ENCODE data around the gene CPA1. TPM values are rescaled to one million over a fixed set of nuclear protein-coding genes. Genes with fewer than 3 reads are reported as not detected.

The CPA1 gene
- total and polyA plus RNA-seq, 2 of the 4 experiments (the other 2 are of a cell fraction), result not detected

GRCh38 chr7:130361681-130362080, 18.6 kb upstream of the CPA1 start:
- TF ChIP-seq MAFK (IDR thresholded peaks at IDR 0.05; ENCODE audit: low read depth, low read length) (no peak), NFE2L2 (IDR thresholded peaks at IDR 0.05; ENCODE audit: low read depth, low read length) (no peak), POLR2A (IDR thresholded peaks at IDR 0.05; ENCODE audit: low read depth, low read length) (no peak), RAD21 (IDR thresholded peaks at IDR 0.05; ENCODE audit: low read length) (no peak), MXI1 (IDR thresholded peaks at IDR 0.05; ENCODE audit: borderline replicate concordance, low read depth, low read length) (no peak), CEBPB (IDR thresholded peaks at IDR 0.05; ENCODE audit: low read depth, low read length) (no peak), MAZ (IDR thresholded peaks at IDR 0.05; ENCODE audit: borderline replicate concordance, low read depth, low read length) (no peak), ELK1 (IDR thresholded peaks at IDR 0.05; ENCODE audit: borderline replicate concordance, low read depth, low read length) (no peak), RCOR1 (IDR thresholded peaks at IDR 0.05; ENCODE audit: insufficient replicate concordance, low read length) (no peak), CTCF (conservative IDR thresholded peaks at IDR 0.05; ENCODE audit: low read depth, low read length) (no peak), CHD1 (IDR thresholded peaks at IDR 0.05; ENCODE audit: low read depth, low read length) (no peak), SMC3 (IDR thresholded peaks at IDR 0.05; ENCODE audit: low read depth, low read length) (no peak), USF2 (IDR thresholded peaks at IDR 0.05; ENCODE audit: low read depth, low read length) (no peak), RFX5 (IDR thresholded peaks at IDR 0.05; ENCODE audit: low read depth, low read length) (no peak), BHLHE40 (IDR thresholded peaks at IDR 0.05; ENCODE audit: low read depth, low read length) (no peak), FOS (IDR thresholded peaks at IDR 0.05; ENCODE audit: low read depth, low read length) (no peak)
- H3K27ac ChIP-seq (ENCODE audit: insufficient read depth, low read length), result no peak overlapping the region
- no peak overlapping the region for H3K4me2 ChIP-seq (ENCODE audit: low read depth, low read length)
- dilution Hi-C loops (cut with HindIII; ENCODE audit: low sequenced_read_pairs, unreplicated experiment), result no loop called here
- H3K56ac ChIP-seq (ENCODE audit: extremely low read depth, insufficient read depth, low read length), result no peak overlapping the region
- DNase-seq (no peak), ATAC-seq (ENCODE audit: low read depth) (no peak)
- H3K4me3 ChIP-seq (ENCODE audit: insufficient read depth, low read depth, low read length), result no peak overlapping the region
- no peak overlapping the region for H3K23ac ChIP-seq (ENCODE audit: low read depth, low read length)
- H2AFZ ChIP-seq (replicated peaks; ENCODE audit: low read length, poor library complexity), result no peak overlapping the region
- H4K5ac ChIP-seq (ENCODE audit: low read depth, low read length), result no peak overlapping the region
- intact Hi-C loops (cut with micrococcal nuclease), result no loop called here
- H3K4me1 ChIP-seq (ENCODE audit: control insufficient read depth, insufficient read depth, low read length), result peaks cover 29% of the 10 kb centered on the region
- H3K18ac ChIP-seq (ENCODE audit: low read depth, low read length), result no peak overlapping the region
- no peaks in the 10 kb centered on the region; a peak in 1 of 4 replicates for H3K79me1 ChIP-seq (ENCODE audit: low read depth in 1 of 2, low read length in 2 of 2)
- H3K9me1 ChIP-seq (ENCODE audit: insufficient read depth, low read length), result peaks cover 25% of the 10 kb centered on the region
- no peak overlapping the region for H4K8ac ChIP-seq (ENCODE audit: low read depth in 2 of 2, low read length in 2 of 2)
- peak overlapping the region; percentile 23 for H4K91ac ChIP-seq (ENCODE audit: insufficient read depth, low read depth, low read length)
- 100% methylated on average over 7 of the region's 7 CpGs; no CpG with 5 or more reads in 1 of the 2 experiments for WGBS, 2 experiments (ENCODE audit: extremely low coverage in 2 of 2, insufficient read length in 1 of 2)
- H2AK9ac ChIP-seq (replicated peaks; ENCODE audit: low read depth, low read length, poor library complexity), result no peak overlapping the region
- peak overlapping the region; percentile 74; the same call in 1 of the 3 replicates for H2BK15ac ChIP-seq (ENCODE audit: low read depth, low read length)
- no peak overlapping the region for H3K14ac ChIP-seq (replicated peaks; ENCODE audit: low read depth, low read length)
- peak overlapping the region; percentile 51; the same call in 1 of the 2 replicates for H3K4ac ChIP-seq (ENCODE audit: low read depth, low read length)
- H3K9me3 ChIP-seq (ENCODE audit: control insufficient read depth, insufficient read depth, low read length), result peaks cover 8% of the 10 kb centered on the region
- POLR2A ChIA-PET (ENCODE audit: unreplicated experiment), result no interaction called here
- no peaks in the 10 kb centered on the region for H3K27me3 ChIP-seq (ENCODE audit: control insufficient read depth, insufficient read depth, low read length)
- H2BK20ac ChIP-seq (ENCODE audit: low read depth, low read length), result peak overlapping the region; percentile 57
- no peaks in the 10 kb centered on the region for H3K36me3 ChIP-seq (ENCODE audit: control insufficient read depth, insufficient read depth, low read length)
- CTCF ChIA-PET, result no interaction called here
- H2BK120ac ChIP-seq (ENCODE audit: low read depth, low read length), result peak overlapping the region; percentile 98
- H2AK5ac ChIP-seq (ENCODE audit: low read depth, low read length), result peak overlapping the region; percentile 52
- H2BK5ac ChIP-seq (ENCODE audit: low read depth, low read length, poor library complexity, severe bottlenecking), result no peak overlapping the region
- no peak overlapping the region for H3K9ac ChIP-seq (ENCODE audit: low read depth, low read length)
- in situ Hi-C loops (cut with MboI; ENCODE audit: low sequenced_read_pairs), result no loop called here
- BruUV-seq (replicated peaks), result no TSS peak
- H4K20me1 ChIP-seq (ENCODE audit: insufficient read depth, low read length), result no peaks in the 10 kb centered on the region

Measured in IMR-90 (cell line).